Measurements from ENCODE around the gene HPS4. TPM values are rescaled to one million over a fixed set of nuclear protein-coding genes. Genes with fewer than 3 reads are reported as not detected.
"Not testable (repeated sequence)": the region's sequence is repeated elsewhere in the genome, so short reads cannot be mapped to it uniquely, and the experiment has no call there.

HPS4 gene
- total RNA-seq, 2 experiments from 2014 or later, result 48.0 to 51.5 TPM

- Mint-ChIP-seq H3K9me3 (no peaks in the 10 kb centered on the region), H3K27ac (no peak overlapping the region)
Measured at GRCh38 chr22:26447584-26448329, 35.8 kb downstream of the HPS4 start.

GRCh38 chr22:26446808-26447515 lies 36.6 kb downstream of the HPS4 start:
- Mint-ChIP-seq H3K27ac (no peak overlapping the region), H3K9me3 (no peaks in the 10 kb centered on the region), H3K4me1 (ENCODE audit: low read depth) (no peaks in the 10 kb centered on the region), H3K36me3 (ENCODE audit: low read depth) (no peaks in the 10 kb centered on the region), H3K27me3 (ENCODE audit: low read depth) (no peaks in the 10 kb centered on the region), H3K4me3 (no peak overlapping the region)
- DNase-seq, result no peak
- intact Hi-C loops (cut with micrococcal nuclease), result no loop called here
- CTCF ChIA-PET, result interaction anchor here (0.8 kb wide), 1 partner anchor 16 kb away, joined by 3 read pairs; no protein-coding TSS in a partner anchor

More at GRCh38 chr22:26447584-26448329, 35.8 kb downstream of the HPS4 start:
- no peak for DNase-seq
- CTCF ChIA-PET, result interaction anchor here (0.6 to 0.9 kb wide), 3 partner anchors 14 to 47 kb away, joined by 3 read pairs; no protein-coding TSS in a partner anchor
- Mint-ChIP-seq H3K36me3 (ENCODE audit: low read depth) (no peaks in the 10 kb centered on the region), H3K27me3 (ENCODE audit: low read depth) (no peaks in the 10 kb centered on the region), H3K4me1 (ENCODE audit: low read depth) (no peaks in the 10 kb centered on the region), H3K4me3 (no peak overlapping the region)
- intact Hi-C loops (cut with micrococcal nuclease), result no loop called here

GRCh38 chr22:26445577-26446275 lies 37.9 kb downstream of the HPS4 start:
- CTCF ChIA-PET, result interaction anchor here (0.8 kb wide), 1 partner anchor 16 kb away, joined by 3 read pairs; no protein-coding TSS in a partner anchor
- no peak for DNase-seq
- Mint-ChIP-seq H3K4me1 (ENCODE audit: low read depth) (no peaks in the 10 kb centered on the region), H3K27me3 (ENCODE audit: low read depth) (no peaks in the 10 kb centered on the region), H3K27ac (no peak overlapping the region), H3K9me3 (no peaks in the 10 kb centered on the region), H3K4me3 (no peak overlapping the region), H3K36me3 (ENCODE audit: low read depth) (no peaks in the 10 kb centered on the region)
- intact Hi-C loops (cut with micrococcal nuclease), result no loop called here

GRCh38 chr22:26444777-26445176 lies 38.8 kb downstream of the HPS4 start:
- intact Hi-C loops (cut with micrococcal nuclease), result no loop called here
- no peak overlapping the region for H3K4me3 Mint-ChIP-seq
- no peaks in the 10 kb centered on the region for H3K27me3 Mint-ChIP-seq (ENCODE audit: low read depth)
- H3K9me3 Mint-ChIP-seq, result no peaks in the 10 kb centered on the region
- no peak for DNase-seq
- H3K4me1 Mint-ChIP-seq (ENCODE audit: low read depth), result no peaks in the 10 kb centered on the region
- CTCF ChIA-PET, result no interaction called here
- no peak overlapping the region for H3K27ac Mint-ChIP-seq
- no peaks in the 10 kb centered on the region for H3K36me3 Mint-ChIP-seq (ENCODE audit: low read depth)

GRCh38 chr22:26443901-26444690 lies 39.5 kb downstream of the HPS4 start:
- no peak for DNase-seq
- CTCF ChIA-PET, result interaction anchor here (0.7 kb wide), 1 partner anchor 77 kb away, joined by 5 read pairs; no protein-coding TSS in a partner anchor
- H3K4me3 Mint-ChIP-seq, result no peak overlapping the region
- intact Hi-C loops (cut with micrococcal nuclease), result no loop called here
- H3K9me3 Mint-ChIP-seq, result no peaks in the 10 kb centered on the region
- no peaks in the 10 kb centered on the region for H3K27me3 Mint-ChIP-seq (ENCODE audit: low read depth)
- H3K4me1 Mint-ChIP-seq (ENCODE audit: low read depth), result no peaks in the 10 kb centered on the region
- H3K27ac Mint-ChIP-seq, result no peak overlapping the region
- no peaks in the 10 kb centered on the region for H3K36me3 Mint-ChIP-seq (ENCODE audit: low read depth)

GRCh38 chr22:26442086-26442756 lies 41.4 kb downstream of the HPS4 start:
- intact Hi-C loops (cut with micrococcal nuclease), result no loop called here
- H3K27ac Mint-ChIP-seq, result no peak overlapping the region
- no peak overlapping the region for H3K4me3 Mint-ChIP-seq
- DNase-seq, result no peak
- H3K27me3 Mint-ChIP-seq (ENCODE audit: low read depth), result no peaks in the 10 kb centered on the region
- peaks cover 4% of the 10 kb centered on the region for H3K4me1 Mint-ChIP-seq (ENCODE audit: low read depth)
- no peaks in the 10 kb centered on the region for H3K9me3 Mint-ChIP-seq
- CTCF ChIA-PET, result interaction anchor here (0.6 to 0.7 kb wide), 2 partner anchors 68 to 1148 kb away, joined by 4 to 7 read pairs; no protein-coding TSS in a partner anchor
- H3K36me3 Mint-ChIP-seq (ENCODE audit: low read depth), result peaks cover 2% of the 10 kb centered on the region

GRCh38 chr22:26439559-26439958 lies 44.0 kb downstream of the HPS4 start:
- no peaks in the 10 kb centered on the region for H3K27me3 Mint-ChIP-seq (ENCODE audit: low read depth)
- no peaks in the 10 kb centered on the region for H3K9me3 Mint-ChIP-seq

GRCh38 chr22:26438776-26439175 lies 44.8 kb downstream of the HPS4 start:
- H3K4me3 Mint-ChIP-seq; H3K27ac Mint-ChIP-seq; DNase-seq; intact Hi-C loops (cut with micrococcal nuclease); CTCF ChIA-PET; H3K27me3 Mint-ChIP-seq (ENCODE audit: low read depth); H3K9me3 Mint-ChIP-seq: not testable (repeated sequence)
- Mint-ChIP-seq H3K36me3 (ENCODE audit: low read depth) (peaks cover 14% of the 10 kb centered on the region), H3K4me1 (ENCODE audit: low read depth) (peaks cover 24% of the 10 kb centered on the region)

More at GRCh38 chr22:26439559-26439958, 44.0 kb downstream of the HPS4 start:
- Mint-ChIP-seq H3K36me3 (ENCODE audit: low read depth) (peaks cover 7% of the 10 kb centered on the region), H3K27ac (no peak overlapping the region), H3K4me1 (ENCODE audit: low read depth) (peaks cover 24% of the 10 kb centered on the region), H3K4me3 (no peak overlapping the region)
- CTCF ChIA-PET, result no interaction called here
- intact Hi-C loops (cut with micrococcal nuclease), result no loop called here
- DNase-seq, result no peak

GRCh38 chr22:26437694-26438392 lies 45.7 kb downstream of the HPS4 start:
- Mint-ChIP-seq H3K4me3 (no peak overlapping the region), H3K4me1 (ENCODE audit: low read depth) (peaks cover 26% of the 10 kb centered on the region), H3K36me3 (ENCODE audit: low read depth) (peaks cover 17% of the 10 kb centered on the region), H3K9me3 (no peaks in the 10 kb centered on the region), H3K27ac (no peak overlapping the region), H3K27me3 (ENCODE audit: low read depth) (no peaks in the 10 kb centered on the region)
- intact Hi-C loops (cut with micrococcal nuclease), result no loop called here
- no peak for DNase-seq
- CTCF ChIA-PET, result interaction anchor here (0.9 to 1.9 kb wide), 2 partner anchors 23 to 72 kb away, joined by 4 to 11 read pairs; no protein-coding TSS in a partner anchor

GRCh38 chr22:26436903-26437515 lies 46.6 kb downstream of the HPS4 start:
- intact Hi-C loops (cut with micrococcal nuclease), result no loop called here
- DNase-seq, result no peak
- no peaks in the 10 kb centered on the region for H3K27me3 Mint-ChIP-seq (ENCODE audit: low read depth)
- H3K36me3 Mint-ChIP-seq (ENCODE audit: low read depth), result peaks cover 19% of the 10 kb centered on the region
- no peak overlapping the region for H3K4me3 Mint-ChIP-seq
- no peaks in the 10 kb centered on the region for H3K9me3 Mint-ChIP-seq
- H3K4me1 Mint-ChIP-seq (ENCODE audit: low read depth), result peaks cover 34% of the 10 kb centered on the region
- CTCF ChIA-PET, result interaction anchor here (0.5 to 1.9 kb wide), 2 partner anchors 24 to 207 kb away, joined by 7 to 11 read pairs; no protein-coding TSS in a partner anchor
- H3K27ac Mint-ChIP-seq, result no peak overlapping the region
